ENCODE measurements around the gene BRD3. TPM values are rescaled to one million over a fixed set of nuclear protein-coding genes. Genes with fewer than 3 reads are reported as not detected.

BRD3 gene
- total RNA-seq, 1 donor from 2014 or later: 35.5 TPM

DNA sequence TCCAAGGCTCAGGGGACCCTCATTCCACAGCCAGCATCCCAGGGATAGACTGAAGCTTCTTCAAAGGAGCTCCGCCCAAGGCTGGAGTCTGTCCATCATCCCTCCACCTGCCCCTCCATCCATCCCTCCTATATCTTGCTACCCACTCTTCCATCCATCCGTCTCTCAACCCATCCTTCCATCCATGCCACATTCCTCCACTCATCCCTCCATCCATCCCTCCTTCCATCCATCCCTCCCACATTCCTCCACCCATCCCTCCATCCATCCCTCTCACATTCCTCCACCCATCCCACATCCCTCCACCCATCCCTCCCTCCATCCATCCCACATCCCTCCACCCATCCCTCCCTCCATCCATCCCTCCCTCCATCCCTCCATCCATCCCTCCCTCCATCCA, 70.2 kb downstream of the BRD3 start:
- Histone ChIP-seq H3K27ac (no peak overlapping the region), H3K27me3 (ENCODE audit: low read depth) (no peaks in the 10 kb centered on the region), H3K4me3 (no peak overlapping the region), H3K36me3 (no peaks in the 10 kb centered on the region), H3K4me1 (peaks cover 14% of the 10 kb centered on the region), H3K9me3 (no peaks in the 10 kb centered on the region)
- DNase-seq (no peak), ATAC-seq (no peak)
- intact Hi-C loops (cut with DNase I): no loop called here
- TF ChIP-seq, protein P1, sequence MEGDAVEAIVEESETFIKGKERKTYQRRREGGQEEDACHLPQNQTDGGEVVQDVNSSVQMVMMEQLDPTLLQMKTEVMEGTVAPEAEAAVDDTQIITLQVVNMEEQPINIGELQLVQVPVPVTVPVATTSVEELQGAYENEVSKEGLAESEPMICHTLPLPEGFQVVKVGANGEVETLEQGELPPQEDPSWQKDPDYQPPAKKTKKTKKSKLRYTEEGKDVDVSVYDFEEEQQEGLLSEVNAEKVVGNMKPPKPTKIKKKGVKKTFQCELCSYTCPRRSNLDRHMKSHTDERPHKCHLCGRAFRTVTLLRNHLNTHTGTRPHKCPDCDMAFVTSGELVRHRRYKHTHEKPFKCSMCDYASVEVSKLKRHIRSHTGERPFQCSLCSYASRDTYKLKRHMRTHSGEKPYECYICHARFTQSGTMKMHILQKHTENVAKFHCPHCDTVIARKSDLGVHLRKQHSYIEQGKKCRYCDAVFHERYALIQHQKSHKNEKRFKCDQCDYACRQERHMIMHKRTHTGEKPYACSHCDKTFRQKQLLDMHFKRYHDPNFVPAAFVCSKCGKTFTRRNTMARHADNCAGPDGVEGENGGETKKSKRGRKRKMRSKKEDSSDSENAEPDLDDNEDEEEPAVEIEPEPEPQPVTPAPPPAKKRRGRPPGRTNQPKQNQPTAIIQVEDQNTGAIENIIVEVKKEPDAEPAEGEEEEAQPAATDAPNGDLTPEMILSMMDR (IDR thresholded peaks at IDR 0.05): no peak

DNA sequence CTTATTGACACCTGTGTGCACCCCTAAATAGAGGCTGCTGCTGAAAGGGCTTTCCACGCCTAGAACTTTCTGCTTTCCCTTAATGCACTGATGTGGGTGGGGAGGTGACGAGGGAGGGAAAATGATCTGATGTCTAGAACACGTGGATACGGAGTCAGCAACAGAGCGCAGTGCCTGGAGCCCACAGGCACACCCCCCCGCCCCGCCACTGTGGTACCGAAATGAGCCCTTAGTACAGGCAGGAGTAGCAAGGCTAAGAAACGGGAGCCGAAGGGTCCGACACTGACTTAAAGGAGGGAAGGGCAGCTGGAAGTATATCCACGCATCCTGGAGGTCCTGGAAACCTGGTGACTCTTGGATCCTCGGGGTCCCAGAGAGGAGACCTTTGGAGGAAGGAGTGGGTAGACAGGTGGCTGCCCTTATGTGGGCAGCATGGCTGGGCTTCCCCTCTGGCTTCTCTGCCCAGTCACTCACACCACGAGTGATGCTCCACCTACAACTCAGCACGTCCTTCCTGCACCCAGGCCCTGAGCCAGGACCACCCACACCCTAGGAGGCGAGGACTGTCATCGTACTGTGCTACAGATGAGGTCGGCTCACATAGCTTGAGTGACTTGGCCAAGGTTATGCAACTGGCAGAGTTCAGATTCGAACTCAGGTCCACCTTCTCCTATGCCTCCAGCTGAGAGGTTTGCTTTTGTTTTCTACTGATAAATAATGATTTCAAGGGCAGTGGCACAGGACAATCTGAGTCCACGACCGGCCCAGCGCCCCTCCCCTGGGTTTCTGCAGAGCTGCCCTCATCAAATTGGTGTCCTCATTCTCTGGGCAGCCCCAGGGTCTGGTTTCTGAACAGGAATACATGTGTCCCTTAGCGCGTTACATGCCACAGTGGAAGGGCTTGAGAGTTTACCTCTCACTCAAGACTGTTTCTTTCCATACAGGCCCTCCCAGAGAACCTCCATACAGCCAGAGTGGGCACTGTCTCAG, 71.0 kb downstream of the BRD3 start:
- intact Hi-C loops (cut with DNase I): no loop called here
- TF ChIP-seq, protein P1 (IDR thresholded peaks at IDR 0.05): no peak
- peak; percentile 42 for DNase-seq

DNA sequence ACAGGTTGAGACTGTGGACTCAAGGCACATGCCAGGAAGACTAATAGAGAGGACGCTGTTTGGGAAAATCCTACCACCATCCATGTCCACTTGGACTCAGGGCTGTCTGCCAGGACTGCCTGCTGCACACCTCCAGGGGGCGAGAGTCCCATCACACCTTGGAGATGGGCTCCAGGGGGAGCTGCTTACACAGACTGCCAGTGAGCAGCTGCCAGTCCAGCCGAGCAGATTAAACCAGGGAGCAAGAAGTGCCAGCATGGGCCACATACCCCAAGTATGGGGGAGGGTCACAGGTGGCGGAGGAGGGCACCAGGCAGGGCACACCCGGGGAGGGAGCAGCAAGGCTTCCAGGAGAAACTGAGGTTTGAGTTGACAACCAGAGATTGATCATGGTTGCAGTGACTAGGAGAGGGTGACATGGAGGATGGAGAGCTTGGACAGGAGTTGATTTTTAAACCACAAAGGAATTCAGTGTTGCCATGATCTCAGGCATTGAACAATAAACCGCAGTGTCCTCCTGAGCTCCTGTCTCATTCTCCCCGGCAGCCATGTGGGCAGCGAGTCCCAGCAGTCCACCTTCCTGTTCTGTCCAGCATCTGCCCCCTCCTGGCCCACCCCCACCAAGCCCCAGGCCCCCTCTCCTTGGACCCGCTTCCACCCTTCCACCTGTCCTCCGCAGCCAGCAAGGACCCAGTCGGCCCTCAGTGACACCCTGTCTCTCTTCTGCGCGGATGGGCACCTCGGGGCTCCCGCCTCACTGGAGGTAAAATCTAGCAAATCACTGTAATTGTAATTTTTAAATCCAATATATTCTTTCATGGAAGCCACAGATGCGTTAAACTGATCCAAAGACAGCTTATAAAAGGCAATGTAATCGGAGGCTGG, 72.6 kb downstream of the BRD3 start:
- no peaks in the 10 kb centered on the region for H3K27me3 ChIP-seq (ENCODE audit: low read depth)
- H3K4me3 ChIP-seq: no peak overlapping the region
- H3K36me3 ChIP-seq: no peaks in the 10 kb centered on the region
- DNase-seq: no peak
- TF ChIP-seq, protein P1 (IDR thresholded peaks at IDR 0.05): no peak
- no peak overlapping the region for H3K27ac ChIP-seq
- no peak for ATAC-seq
- H3K4me1 ChIP-seq: peaks cover 23% of the 10 kb centered on the region
- no peaks in the 10 kb centered on the region for H3K9me3 ChIP-seq
- intact Hi-C loops (cut with DNase I): no loop called here

More for the DNA sequence above, 71.0 kb downstream of the BRD3 start:
- H3K4me3 ChIP-seq: no peak overlapping the region
- H3K27ac ChIP-seq: no peak overlapping the region
- H3K4me1 ChIP-seq: peaks cover 14% of the 10 kb centered on the region
- no peaks in the 10 kb centered on the region for H3K9me3 ChIP-seq
- no peaks in the 10 kb centered on the region for H3K36me3 ChIP-seq
- H3K27me3 ChIP-seq (ENCODE audit: low read depth): no peaks in the 10 kb centered on the region
- ATAC-seq: no peak

DNA sequence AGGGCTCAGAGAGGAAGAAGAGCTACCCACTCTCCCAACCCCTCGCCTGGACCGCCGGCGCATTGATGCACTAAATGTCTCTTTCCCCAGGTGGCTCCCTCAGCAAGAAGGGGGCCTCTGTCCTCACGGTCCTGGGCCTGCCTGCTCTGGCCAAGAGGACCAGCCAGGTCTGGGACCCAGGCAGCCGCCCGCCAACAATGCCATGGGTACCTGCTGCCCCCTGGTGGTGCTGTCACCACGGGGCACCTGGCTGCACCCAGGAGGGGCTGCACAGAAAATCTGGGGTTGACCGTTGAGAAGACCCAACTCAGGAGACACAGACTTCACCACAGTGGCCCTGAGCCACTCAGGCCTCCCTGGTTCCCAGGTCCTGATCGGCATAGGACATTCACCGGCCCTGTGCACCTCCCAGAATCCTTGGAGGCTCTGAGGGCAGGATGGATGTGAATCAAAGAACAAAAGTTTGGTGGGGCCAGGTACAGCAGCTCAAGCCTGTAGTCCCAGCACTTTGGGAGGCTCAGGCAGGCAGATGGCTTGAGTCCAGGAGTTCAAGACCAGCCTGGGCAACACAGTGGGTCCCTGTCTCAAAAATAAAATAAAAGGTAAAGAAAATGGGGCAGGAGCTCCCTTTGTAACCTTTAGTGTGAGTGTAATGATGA, 73.3 kb downstream of the BRD3 start:
- Histone ChIP-seq H3K4me1 (peaks cover 29% of the 10 kb centered on the region), H3K9me3 (no peaks in the 10 kb centered on the region), H3K27me3 (ENCODE audit: low read depth) (no peaks in the 10 kb centered on the region), H3K36me3 (no peaks in the 10 kb centered on the region), H3K27ac (no peak overlapping the region), H3K4me3 (peak overlapping the region; percentile 75)
- intact Hi-C loops (cut with DNase I): loop anchor here (5.0 kb wide), 1 partner anchor 202 kb away; no protein-coding TSS in a partner anchor
- TF ChIP-seq, protein P1 (IDR thresholded peaks at IDR 0.05): peak; percentile 99
- DNase-seq (peak; percentile 83), ATAC-seq (peak; percentile 77 to 80)
